GM18867 (cell line): ENCODE results near the gene SDHAF1.
"Not testable (repeated sequence)": the region's sequence is repeated elsewhere in the genome, so short reads cannot be mapped to it uniquely, and the experiment has no call there.

ENCODE experiments used
- ATAC-seq: cut with Tn5 transposase; IDR thresholded peaks from one replicate; pipeline ENCODE4 v1.9.1; 2021; ENCODE audit warnings: mild to moderate bottlenecking, moderate library complexity; ENCODE audit not compliant: unreplicated experiment

The SDHAF1 gene

GRCh38 chr19:35995048-35995993 lies at the start of gene SDHAF1:
Gene SDHAF1, plus strand, starts transcription at chr19:35995188. Its CDS starts 87 bp downstream, at chr19:35995275.
- ATAC-seq, result peak; percentile 82

GRCh38 chr19:35946203-35946602 lies 48.8 kb upstream of the SDHAF1 start:
- ATAC-seq, result no peak

GRCh38 chr19:35949131-35949530 lies 45.9 kb upstream of the SDHAF1 start:
- no peak for ATAC-seq

- ATAC-seq, result no peak
Measured at GRCh38 chr19:35955881-35956634, 38.9 kb upstream of the SDHAF1 start.

- ATAC-seq, result not testable (repeated sequence)
Measured at GRCh38 chr19:35957411-35957810, 37.6 kb upstream of the SDHAF1 start.

- ATAC-seq, result no peak
Measured at GRCh38 chr19:35958660-35959039, 36.3 kb upstream of the SDHAF1 start.

- no peak for ATAC-seq
Measured at GRCh38 chr19:35959040-35959967, 35.7 kb upstream of the SDHAF1 start.

GRCh38 chr19:35959968-35960320 lies 35.0 kb upstream of the SDHAF1 start:
- ATAC-seq, result no peak

- ATAC-seq, result no peak
Measured at GRCh38 chr19:35960432-35960972, 34.5 kb upstream of the SDHAF1 start.

- no peak for ATAC-seq
Measured at GRCh38 chr19:35963514-35963913, 31.5 kb upstream of the SDHAF1 start.

- ATAC-seq, result no peak
Measured at GRCh38 chr19:35966771-35967170, 28.2 kb upstream of the SDHAF1 start.

- no peak for ATAC-seq
Measured at GRCh38 chr19:35973487-35973886, 21.5 kb upstream of the SDHAF1 start.

- no peak for ATAC-seq
Measured at GRCh38 chr19:35975608-35976214, 19.3 kb upstream of the SDHAF1 start.

- no peak for ATAC-seq
Measured at GRCh38 chr19:35977446-35978222, 17.4 kb upstream of the SDHAF1 start.

- ATAC-seq, result no peak
Measured at GRCh38 chr19:35978271-35978670, 16.7 kb upstream of the SDHAF1 start.

- ATAC-seq, result no peak
Measured at GRCh38 chr19:35978832-35979365, 16.1 kb upstream of the SDHAF1 start.

GRCh38 chr19:35980997-35981396 lies 14.0 kb upstream of the SDHAF1 start:
- ATAC-seq, result not testable (repeated sequence)

- no peak for ATAC-seq
Measured at GRCh38 chr19:35983177-35983576, 11.8 kb upstream of the SDHAF1 start.

- ATAC-seq, result no peak
Measured at GRCh38 chr19:35986111-35986510, 8.9 kb upstream of the SDHAF1 start.
